Activated naive CD4-positive, alpha-beta T cell treated with anti-CD3 and anti-CD28 coated beads, Interleukin-2, amount 50 U/mL, for 72 hours (primary cell): ENCODE data around the gene CSNK1E. TPM values are rescaled to one million over a fixed set of nuclear protein-coding genes. Genes with fewer than 3 reads are reported as not detected.

Experiments
- ATAC-seq, 2 donors: fragments of 150-1000 bp; cut with Tn5 transposase; 2 replicates each; pipeline ENCODE4 v1.10.0; 2021; ENCODE audit warnings: mild to moderate bottlenecking in 2 of 2, moderate library complexity in 2 of 2
- DNase-seq, 2 donors: peaks; one replicate each; pipeline ENCODE4 v3.0.0; 2021 to 2022; ENCODE audit warnings: low spot score in 2 of 2
- H3K27ac Mint-ChIP-seq, 2 donors: one replicate each; pipeline ENCODE4 v1.8.0; 2022; ENCODE audit warnings: mild to moderate bottlenecking in 2 of 2, mixed read lengths in 2 of 2
- H3K36me3 Mint-ChIP-seq, 2 donors: one replicate each; pipeline ENCODE4 v1.8.0; 2022; ENCODE audit warnings: mixed read lengths in 2 of 2
- H3K9me3 Mint-ChIP-seq, 2 donors: one replicate each; pipeline ENCODE4 v1.8.0; 2022; ENCODE audit warnings: mixed read lengths in 2 of 2
- total RNA-seq, 2 donors: library from RNA; stranded (reverse); gene quantifications; one replicate each; pipeline ENCODE4 v1.2.3, GENCODE V29; 2022

CSNK1E gene
- total RNA-seq, 2 donors from 2014 or later, result 99.6 to 110 TPM

- Mint-ChIP-seq H3K36me3 (peaks cover 0 to 4% of the 10 kb centered on the region in 2 donors), H3K9me3 (no peaks in the 10 kb centered on the region), H3K27ac (no peak overlapping the region)
- ATAC-seq, result no peak
- DNase-seq, result no peak
These were observed 66.4 kb downstream of the CSNK1E start for GRCh38 chr22:38250643-38251340.

GRCh38 chr22:38249803-38250642 lies 67.2 kb downstream of the CSNK1E start:
- Mint-ChIP-seq H3K36me3 (peaks cover 0 to 4% of the 10 kb centered on the region in 2 donors), H3K27ac (no peak overlapping the region), H3K9me3 (no peaks in the 10 kb centered on the region)
- DNase-seq (no peak), ATAC-seq (no peak)

- Mint-ChIP-seq H3K36me3 (peaks cover 0 to 4% of the 10 kb centered on the region in 2 donors), H3K9me3 (no peaks in the 10 kb centered on the region), H3K27ac (peak overlapping the region in 1 of 2 donors; percentile 22)
- DNase-seq (no peak), ATAC-seq (no peak)
These were observed 67.9 kb downstream of the CSNK1E start for GRCh38 chr22:38249301-38249700.

- H3K27ac Mint-ChIP-seq, result peak overlapping the region in 1 of 2 donors; percentile 22
- ATAC-seq (no peak), DNase-seq (no peak)
- peaks cover 0 to 4% of the 10 kb centered on the region in 2 donors for H3K36me3 Mint-ChIP-seq
- H3K9me3 Mint-ChIP-seq, result no peaks in the 10 kb centered on the region
These were observed 69.0 kb downstream of the CSNK1E start for GRCh38 chr22:38248280-38248679.

- ATAC-seq (no peak), DNase-seq (no peak)
- Mint-ChIP-seq H3K9me3 (no peaks in the 10 kb centered on the region), H3K27ac (no peak overlapping the region), H3K36me3 (peaks cover 0 to 4% of the 10 kb centered on the region in 2 donors)
These were observed 69.5 kb downstream of the CSNK1E start for GRCh38 chr22:38247713-38248112.

GRCh38 chr22:38246692-38247091 lies 70.5 kb downstream of the CSNK1E start:
- H3K27ac Mint-ChIP-seq, result peak overlapping the region in 1 of 2 donors; percentile 4
- no peak for ATAC-seq
- H3K36me3 Mint-ChIP-seq, result peaks cover 0 to 4% of the 10 kb centered on the region in 2 donors
- no peaks in the 10 kb centered on the region for H3K9me3 Mint-ChIP-seq
- no peak for DNase-seq

- Mint-ChIP-seq H3K36me3 (peaks cover 0 to 4% of the 10 kb centered on the region in 2 donors), H3K9me3 (no peaks in the 10 kb centered on the region), H3K27ac (no peak overlapping the region)
- DNase-seq, result no peak
- ATAC-seq, result no peak
These were observed 71.1 kb downstream of the CSNK1E start for GRCh38 chr22:38246046-38246658.

- ATAC-seq (no peak), DNase-seq (no peak)
- Mint-ChIP-seq H3K9me3 (no peaks in the 10 kb centered on the region), H3K36me3 (no peaks in the 10 kb centered on the region), H3K27ac (peak overlapping the region in 1 of 2 donors; percentile 44)
These were observed 73.1 kb downstream of the CSNK1E start for GRCh38 chr22:38244106-38244505.

GRCh38 chr22:38243007-38243765 lies 74.0 kb downstream of the CSNK1E start:
- ATAC-seq, result no peak

GRCh38 chr22:38240734-38241252 lies 76.4 kb downstream of the CSNK1E start:
- no peak for ATAC-seq
- peak overlapping the region; percentile 7 to 62 for H3K27ac Mint-ChIP-seq

More at GRCh38 chr22:38243007-38243765, 74.0 kb downstream of the CSNK1E start:
- Mint-ChIP-seq H3K9me3 (no peaks in the 10 kb centered on the region), H3K36me3 (no peaks in the 10 kb centered on the region), H3K27ac (peak overlapping the region; percentile 44 to 77)
- DNase-seq, result no peak

More at GRCh38 chr22:38240734-38241252, 76.4 kb downstream of the CSNK1E start:
- no peak for DNase-seq
- no peaks in the 10 kb centered on the region for H3K36me3 Mint-ChIP-seq
- H3K9me3 Mint-ChIP-seq, result no peaks in the 10 kb centered on the region

Other genes starting within 250 kb of the CSNK1E start
- gene SLC16A8, start 233.2 kb downstream of the CSNK1E start, total RNA-seq, result under 1 TPM in 1 of 2 donors, not detected in 1; 0.39 TPM
- gene BAIAP2L2, start 206.7 kb downstream of the CSNK1E start, total RNA-seq, result 1 to 10 TPM; 1.1 to 1.3 TPM
- 10 to 100 TPM; 74.3 to 75.7 TPM for gene PLA2G6, start 135.6 kb downstream of the CSNK1E start, total RNA-seq
- 10 to 100 TPM; 12.4 to 21.2 TPM for gene MAFF, start 115.4 kb downstream of the CSNK1E start, total RNA-seq
- 10 to 100 TPM; 21.4 to 22.0 TPM for gene TMEM184B, start 44.4 kb downstream of the CSNK1E start, total RNA-seq
- gene KCNJ4, start 137.8 kb upstream of the CSNK1E start, total RNA-seq, result not detected
- under 1 TPM; 0.59 to 0.89 TPM for gene KDELR3, start 150.7 kb upstream of the CSNK1E start, total RNA-seq
- gene DDX17, start 188.9 kb upstream of the CSNK1E start, total RNA-seq, result 100 to 1,000 TPM; 382 to 415 TPM